Adrenal gland (tissue), 5 donors: ENCODE results near the gene STX8.

ENCODE experiments used
- POLR2A ChIP-seq, 2 donors: fragments of 450-650 bp; IDR thresholded peaks; one replicate each; pipeline ENCODE4 v1.6.1; 2017; ENCODE audit warnings: antibody characterized with exemption in 2 of 2, mild to moderate bottlenecking in 2 of 2, moderate library complexity in 1 of 2
- TF ChIP-seq, protein P1 (sequence below), 6 experiments: fragments of 450-650 bp in 4 of 6; fragments of 200-600 bp in 2 of 6; sonication (generic) in 1 of 6; IDR thresholded peaks; 1 replicate in 5 of 6; 2 replicates in 1 of 6; pipeline versions ENCODE4 v1.5.1 to v1.8.0; 2016 to 2021; ENCODE audit warnings: antibody characterized with exemption in 6 of 6, mild to moderate bottlenecking in 2 of 6, moderate library complexity in 1 of 6
- donor health status: DM: no; HTN: no; CAD: no.

- TF ChIP-seq POLR2A (IDR thresholded peaks at IDR 0.05) = no peak
- TF ChIP-seq, protein P1, sequence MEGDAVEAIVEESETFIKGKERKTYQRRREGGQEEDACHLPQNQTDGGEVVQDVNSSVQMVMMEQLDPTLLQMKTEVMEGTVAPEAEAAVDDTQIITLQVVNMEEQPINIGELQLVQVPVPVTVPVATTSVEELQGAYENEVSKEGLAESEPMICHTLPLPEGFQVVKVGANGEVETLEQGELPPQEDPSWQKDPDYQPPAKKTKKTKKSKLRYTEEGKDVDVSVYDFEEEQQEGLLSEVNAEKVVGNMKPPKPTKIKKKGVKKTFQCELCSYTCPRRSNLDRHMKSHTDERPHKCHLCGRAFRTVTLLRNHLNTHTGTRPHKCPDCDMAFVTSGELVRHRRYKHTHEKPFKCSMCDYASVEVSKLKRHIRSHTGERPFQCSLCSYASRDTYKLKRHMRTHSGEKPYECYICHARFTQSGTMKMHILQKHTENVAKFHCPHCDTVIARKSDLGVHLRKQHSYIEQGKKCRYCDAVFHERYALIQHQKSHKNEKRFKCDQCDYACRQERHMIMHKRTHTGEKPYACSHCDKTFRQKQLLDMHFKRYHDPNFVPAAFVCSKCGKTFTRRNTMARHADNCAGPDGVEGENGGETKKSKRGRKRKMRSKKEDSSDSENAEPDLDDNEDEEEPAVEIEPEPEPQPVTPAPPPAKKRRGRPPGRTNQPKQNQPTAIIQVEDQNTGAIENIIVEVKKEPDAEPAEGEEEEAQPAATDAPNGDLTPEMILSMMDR (IDR thresholded peaks at IDR 0.05) = no peak
Measured at GRCh38 chr17:9236286-9237052, 339.2 kb downstream of the STX8 start.
